Neuronal stem cell (in vitro differentiated cells): ENCODE data around the gene SIRT2.

Experiments
- DNase-seq: peaks from one replicate; pipeline ENCODE4 v3.0.0-alpha.2; 2013; ENCODE audit warnings: low spot score
- H2AFZ ChIP-seq: one replicate; pipeline ENCODE4 v1.6.1; 2013; ENCODE audit warnings: mild to moderate bottlenecking, low read length, inconsistent platforms
- H2AK5ac ChIP-seq: 2 replicates; pipeline ENCODE4 v1.6.1; 2013; ENCODE audit warnings: low read depth, mild to moderate bottlenecking, inconsistent platforms, low read length, moderate library complexity, mixed read lengths
- H2BK120ac ChIP-seq: 2 replicates; pipeline ENCODE4 v1.6.1; 2013; ENCODE audit warnings: low read depth, mild to moderate bottlenecking, inconsistent platforms, low read length, moderate library complexity, mixed read lengths
- H2BK12ac ChIP-seq: one replicate; pipeline ENCODE4 v1.6.1; 2013; ENCODE audit warnings: low read length, inconsistent platforms
- H2BK15ac ChIP-seq: 2 replicates; pipeline ENCODE4 v1.6.1; 2013; ENCODE audit warnings: mild to moderate bottlenecking, low read length, inconsistent platforms, mixed read lengths
- H2BK5ac ChIP-seq: one replicate; pipeline ENCODE4 v1.6.1; 2013; ENCODE audit warnings: inconsistent platforms, mild to moderate bottlenecking, low read length, moderate library complexity
- H3K14ac ChIP-seq: one replicate; pipeline ENCODE4 v1.6.1; 2013; ENCODE audit warnings: low read length, inconsistent platforms
- H3K18ac ChIP-seq: 2 replicates; pipeline ENCODE4 v1.6.1; 2013; ENCODE audit warnings: low read length, inconsistent platforms
- H3K23ac ChIP-seq: 2 replicates; pipeline ENCODE4 v1.6.1; 2013; ENCODE audit warnings: low read depth, mild to moderate bottlenecking, mixed read lengths, low read length, inconsistent platforms; ENCODE audit not compliant: poor library complexity
- H3K27ac ChIP-seq: replicated peaks from 3 replicates; pipeline ENCODE4 v1.5.1; 2013; ENCODE audit warnings: low read length, inconsistent platforms
- H3K27me3 ChIP-seq, 3 experiments: 2 replicates each; pipeline ENCODE4 v1.6.1; 2013; ENCODE audit warnings: low read length in 3 of 3, mild to moderate bottlenecking in 2 of 3, inconsistent platforms in 1 of 3, low read depth in 1 of 3, mixed read lengths in 1 of 3, moderate library complexity in 1 of 3; ENCODE audit not compliant: control insufficient read depth in 3 of 3, insufficient read depth in 3 of 3
- H3K36me3 ChIP-seq, 2 donors: replicated peaks in 1 of 2; 2 replicates each; pipeline ENCODE4 v1.6.1; 2013; ENCODE audit warnings: low read length in 2 of 2; ENCODE audit not compliant: control insufficient read depth in 2 of 2, insufficient read depth in 2 of 2
- H3K4ac ChIP-seq: 2 replicates; pipeline ENCODE4 v1.6.1; 2013; ENCODE audit warnings: inconsistent platforms, mild to moderate bottlenecking, low read length, moderate library complexity
- H3K4me1 ChIP-seq, 2 donors: 1 replicate in 1 of 2; 2 replicates in 1 of 2; pipeline ENCODE4 v1.6.1; 2013; ENCODE audit warnings: low read length in 2 of 2, low read depth in 1 of 2; ENCODE audit not compliant: control insufficient read depth in 2 of 2, insufficient read depth in 1 of 2
- H3K4me2 ChIP-seq: one replicate; pipeline ENCODE4 v1.6.1; 2013; ENCODE audit warnings: mild to moderate bottlenecking, low read length, inconsistent platforms; ENCODE audit not compliant: insufficient read depth, poor library complexity, severe bottlenecking
- H3K4me3 ChIP-seq, 2 donors: 2 replicates each; pipeline ENCODE4 v1.5.1; 2013; ENCODE audit warnings: low read length in 2 of 2, mild to moderate bottlenecking in 2 of 2, inconsistent platforms in 1 of 2, moderate library complexity in 1 of 2
- H3K79me1 ChIP-seq: one replicate; pipeline ENCODE4 v1.6.1; 2013; ENCODE audit warnings: low read depth, mild to moderate bottlenecking, inconsistent platforms, low read length, moderate library complexity
- H3K9ac ChIP-seq: one replicate; pipeline ENCODE4 v1.6.1; 2013; ENCODE audit warnings: mild to moderate bottlenecking, low read depth, low read length, inconsistent platforms; ENCODE audit not compliant: poor library complexity
- H3K9me3 ChIP-seq, 2 donors: replicated peaks in 1 of 2; 2 replicates each; pipeline versions ENCODE3 to v1.6.1; 2013; ENCODE audit warnings: low read length in 2 of 2, mild to moderate bottlenecking in 2 of 2, inconsistent platforms in 1 of 2, low read depth in 1 of 2, mixed read lengths in 1 of 2, moderate library complexity in 1 of 2; ENCODE audit not compliant: control insufficient read depth in 2 of 2, insufficient read depth in 1 of 2
- H4K8ac ChIP-seq: one replicate; pipeline ENCODE4 v1.6.1; 2013; ENCODE audit warnings: low read depth, mild to moderate bottlenecking, inconsistent platforms, low read length, moderate library complexity
- H4K91ac ChIP-seq: one replicate; pipeline ENCODE4 v1.6.1; 2013; ENCODE audit warnings: low read length, low read depth, mild to moderate bottlenecking, inconsistent platforms; ENCODE audit not compliant: poor library complexity
- whole genome bisulfite sequencing, 2 donors: extraction: QIAGEN DNeasy Blood & Tissue Kit; methylation state at CpG; one replicate each; pipeline ENCODE4 v1.1.7; 2013; ENCODE audit warnings: missing lambda C conversion rate in 2 of 2, mixed read lengths in 1 of 2; ENCODE audit not compliant: insufficient read length in 2 of 2, insufficient replicate concordance in 1 of 2; ENCODE audit errors: extremely low coverage in 2 of 2; 5-methylcytosine and 5-hydroxymethylcytosine counted together

The SIRT2 gene

GRCh38 chr19:38853214-38853613 lies 46.2 kb downstream of the SIRT2 start:
- peak overlapping the region; percentile 77 for H2AFZ ChIP-seq
- no peak overlapping the region for H2BK5ac ChIP-seq
- no peak overlapping the region for H3K27ac ChIP-seq
- no peak overlapping the region for H3K18ac ChIP-seq
- H4K91ac ChIP-seq: no peak overlapping the region
- no peak overlapping the region for H3K23ac ChIP-seq
- H2BK15ac ChIP-seq: peak overlapping the region; percentile 91
- no CpG with 5 or more reads among the region's 17 CpGs for WGBS, 2 donors
- H3K79me1 ChIP-seq: no peaks in the 10 kb centered on the region
- no peaks in the 10 kb centered on the region for H3K27me3 ChIP-seq
- H3K4me3 ChIP-seq: peak overlapping the region in 1 of 2 donors; percentile 79
- peaks cover 0 to 6% of the 10 kb centered on the region in 2 donors for H3K9me3 ChIP-seq
- H3K9ac ChIP-seq: no peak overlapping the region
- H3K36me3 ChIP-seq: peaks cover 0 to 8% of the 10 kb centered on the region in 2 donors
- no peak overlapping the region for H3K14ac ChIP-seq
- no peak overlapping the region for H2BK12ac ChIP-seq
- no peak overlapping the region for H2AK5ac ChIP-seq
- no peak for DNase-seq
- no peak overlapping the region for H4K8ac ChIP-seq
- H3K4me2 ChIP-seq: no peak overlapping the region
- no peak overlapping the region for H2BK120ac ChIP-seq
- H3K4me1 ChIP-seq: peaks cover 11 to 13% of the 10 kb centered on the region in 2 donors
- H3K4ac ChIP-seq: no peak overlapping the region

- H3K14ac ChIP-seq: peak overlapping the region; percentile 82
- no CpG with 5 or more reads among the region's 52 CpGs for WGBS, 2 donors
- H3K4me3 ChIP-seq: peak overlapping the region; percentile 79 to 86
- H2BK12ac ChIP-seq: peak overlapping the region; percentile 73
- peak overlapping the region; percentile 95 for H2BK5ac ChIP-seq
- no peak for DNase-seq
- peak overlapping the region; percentile 89 for H3K23ac ChIP-seq
- H3K27ac ChIP-seq: peak overlapping the region; percentile 87
- no peaks in the 10 kb centered on the region for H3K27me3 ChIP-seq
- no peak overlapping the region for H3K4ac ChIP-seq
- H2BK120ac ChIP-seq: peak overlapping the region; percentile 81
- peak overlapping the region; percentile 91 for H2BK15ac ChIP-seq
- H4K91ac ChIP-seq: peak overlapping the region; percentile 43
- H3K79me1 ChIP-seq: peaks cover 2% of the 10 kb centered on the region
- peak overlapping the region; percentile 94 for H2AK5ac ChIP-seq
- H3K9ac ChIP-seq: peak overlapping the region; percentile 92
- peaks cover 0 to 6% of the 10 kb centered on the region in 2 donors for H3K9me3 ChIP-seq
- H4K8ac ChIP-seq: peak overlapping the region; percentile 48
- peaks cover 4 to 16% of the 10 kb centered on the region in 2 donors for H3K36me3 ChIP-seq
- peaks cover 14 to 15% of the 10 kb centered on the region in 2 donors for H3K4me1 ChIP-seq
- H3K18ac ChIP-seq: peak overlapping the region; percentile 97
- H3K4me2 ChIP-seq: peak overlapping the region; percentile 93
- peak overlapping the region; percentile 77 for H2AFZ ChIP-seq
Measured at GRCh38 chr19:38852231-38853044, 47.0 kb downstream of the SIRT2 start.

- no peak overlapping the region for H3K4ac ChIP-seq
- H3K23ac ChIP-seq: peak overlapping the region; percentile 89
- peak overlapping the region; percentile 91 for H2BK15ac ChIP-seq
- H4K8ac ChIP-seq: no peak overlapping the region
- peaks cover 0 to 3% of the 10 kb centered on the region in 2 donors for H3K9me3 ChIP-seq
- peaks cover 10 to 23% of the 10 kb centered on the region in 2 donors for H3K36me3 ChIP-seq
- peak overlapping the region; percentile 82 for H3K14ac ChIP-seq
- no peak overlapping the region for H2BK12ac ChIP-seq
- H3K18ac ChIP-seq: peak overlapping the region; percentile 97
- WGBS, 2 donors: no CpG with 5 or more reads among the region's 67 CpGs
- peaks cover 14 to 15% of the 10 kb centered on the region in 2 donors for H3K4me1 ChIP-seq
- peaks cover 4% of the 10 kb centered on the region for H3K79me1 ChIP-seq
- peak overlapping the region; percentile 96 for H2BK5ac ChIP-seq
- no peak overlapping the region for H4K91ac ChIP-seq
- H2AK5ac ChIP-seq: peak overlapping the region; percentile 99
- peak overlapping the region; percentile 92 for H3K9ac ChIP-seq
- H2BK120ac ChIP-seq: peak overlapping the region; percentile 81
- peak overlapping the region; percentile 77 for H2AFZ ChIP-seq
- no peaks in the 10 kb centered on the region for H3K27me3 ChIP-seq
- peak overlapping the region; percentile 87 for H3K27ac ChIP-seq
- peak; percentile 92 for DNase-seq
- peak overlapping the region; percentile 93 for H3K4me2 ChIP-seq
- peak overlapping the region; percentile 79 to 86 for H3K4me3 ChIP-seq
Measured at GRCh38 chr19:38851622-38852230, 47.7 kb downstream of the SIRT2 start.
